Measurements from ENCODE around the gene SP8.
A peak's percentile ranks its signal among the peaks of the same experiment; 100 is the strongest.

SP8 gene

DNA sequence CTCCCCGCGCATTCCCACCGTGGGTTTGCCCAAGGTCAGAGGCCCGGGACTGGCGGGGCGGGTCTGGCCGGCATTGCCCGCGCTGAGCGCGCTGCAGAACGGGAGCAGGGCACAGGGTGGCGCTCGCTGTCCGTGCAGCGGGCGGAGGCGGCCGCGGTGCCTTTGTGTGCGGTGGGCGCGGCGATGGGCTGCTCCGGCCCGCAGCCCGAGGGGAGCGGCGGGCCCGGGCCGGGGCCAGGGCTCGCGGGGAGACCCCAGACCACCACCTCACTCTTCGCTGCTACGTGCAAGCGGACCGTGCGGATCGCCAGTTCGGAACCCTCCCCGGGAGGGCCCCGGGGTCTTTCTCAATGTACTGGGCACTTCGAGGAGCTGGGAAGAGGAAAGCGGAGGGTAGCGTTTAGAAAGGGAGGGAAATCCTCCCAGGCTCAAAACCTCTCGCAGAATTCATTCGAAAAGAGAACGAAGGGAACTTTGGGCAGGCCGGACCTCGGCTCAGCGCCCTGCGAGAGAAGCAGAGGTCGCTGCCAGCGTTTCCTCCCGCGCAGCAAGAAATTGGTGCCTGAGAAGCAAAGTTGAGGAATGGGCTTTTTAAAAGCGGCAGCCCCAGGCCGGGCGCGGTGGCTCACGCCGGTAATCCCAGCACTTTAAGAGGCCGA is 8.5 kb downstream of the SP8 start:
- ATAC-seq, result peak; percentile 100
- no peak for TF ChIP-seq ZNF565 (CRISPR knock-in tag; conservative IDR thresholded peaks at IDR 0.05; ENCODE audit: low read depth)

DNA sequence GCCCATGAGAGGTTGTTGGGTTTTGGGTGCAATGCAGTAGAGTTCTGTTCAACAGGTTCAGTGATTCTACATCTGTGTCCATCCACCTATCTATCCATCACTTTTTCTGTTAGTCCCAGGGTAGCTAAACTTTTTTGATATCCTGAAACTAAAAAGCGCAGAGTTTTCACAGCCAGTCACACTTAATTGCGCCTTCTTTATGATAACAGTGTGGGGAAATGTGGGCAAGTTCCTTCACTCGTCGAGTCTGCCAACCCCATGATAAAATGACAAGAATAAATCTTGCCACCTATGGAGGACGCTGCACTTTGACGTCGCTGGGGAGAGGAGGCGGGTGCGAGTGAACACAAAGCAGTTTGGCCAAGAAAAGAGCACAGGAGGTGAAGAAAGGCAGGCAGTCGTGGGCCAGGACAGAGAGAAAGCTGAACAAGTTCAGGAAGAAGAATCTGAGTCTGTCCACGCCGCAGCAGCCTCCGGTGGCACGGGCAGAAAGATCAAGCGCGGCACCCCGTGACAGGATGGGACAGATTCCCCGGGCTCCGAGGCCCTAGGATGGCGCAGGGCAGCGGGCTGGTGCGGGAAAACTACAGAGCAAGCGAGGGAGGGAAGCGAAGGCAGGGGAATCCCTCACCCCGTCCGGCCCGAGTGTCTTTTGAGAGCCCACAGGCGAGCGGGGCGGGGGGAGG is 9.2 kb downstream of the SP8 start:
- ATAC-seq, result peak; percentile 76
- no peak for TF ChIP-seq ZFP30 (CRISPR knock-in tag; IDR thresholded peaks at IDR 0.05)
- TF ChIP-seq ARNTL (CRISPR knock-in tag; IDR thresholded peaks at IDR 0.05; ENCODE audit: borderline replicate concordance, low read depth), result no peak
- TF ChIP-seq, protein P1, sequence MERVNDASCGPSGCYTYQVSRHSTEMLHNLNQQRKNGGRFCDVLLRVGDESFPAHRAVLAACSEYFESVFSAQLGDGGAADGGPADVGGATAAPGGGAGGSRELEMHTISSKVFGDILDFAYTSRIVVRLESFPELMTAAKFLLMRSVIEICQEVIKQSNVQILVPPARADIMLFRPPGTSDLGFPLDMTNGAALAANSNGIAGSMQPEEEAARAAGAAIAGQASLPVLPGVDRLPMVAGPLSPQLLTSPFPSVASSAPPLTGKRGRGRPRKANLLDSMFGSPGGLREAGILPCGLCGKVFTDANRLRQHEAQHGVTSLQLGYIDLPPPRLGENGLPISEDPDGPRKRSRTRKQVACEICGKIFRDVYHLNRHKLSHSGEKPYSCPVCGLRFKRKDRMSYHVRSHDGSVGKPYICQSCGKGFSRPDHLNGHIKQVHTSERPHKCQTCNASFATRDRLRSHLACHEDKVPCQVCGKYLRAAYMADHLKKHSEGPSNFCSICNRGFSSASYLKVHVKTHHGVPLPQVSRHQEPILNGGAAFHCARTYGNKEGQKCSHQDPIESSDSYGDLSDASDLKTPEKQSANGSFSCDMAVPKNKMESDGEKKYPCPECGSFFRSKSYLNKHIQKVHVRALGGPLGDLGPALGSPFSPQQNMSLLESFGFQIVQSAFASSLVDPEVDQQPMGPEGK (CRISPR knock-in tag; IDR thresholded peaks at IDR 0.05; ENCODE audit: borderline replicate concordance), result no peak
- TF ChIP-seq ZNF8 (CRISPR knock-in tag; IDR thresholded peaks at IDR 0.05), result no peak
- TF ChIP-seq ISL1 (CRISPR knock-in tag; IDR thresholded peaks at IDR 0.05), result no peak
- TF ChIP-seq ESRRG (CRISPR knock-in tag; IDR thresholded peaks at IDR 0.05), result no peak
- TF ChIP-seq GLIS3 (CRISPR knock-in tag; IDR thresholded peaks at IDR 0.05), result no peak
- no peak for TF ChIP-seq ZC3H10 (CRISPR knock-in tag; IDR thresholded peaks at IDR 0.05)
- no peak for TF ChIP-seq CSDC2 (CRISPR knock-in tag; IDR thresholded peaks at IDR 0.05)
- TF ChIP-seq, protein P2, sequence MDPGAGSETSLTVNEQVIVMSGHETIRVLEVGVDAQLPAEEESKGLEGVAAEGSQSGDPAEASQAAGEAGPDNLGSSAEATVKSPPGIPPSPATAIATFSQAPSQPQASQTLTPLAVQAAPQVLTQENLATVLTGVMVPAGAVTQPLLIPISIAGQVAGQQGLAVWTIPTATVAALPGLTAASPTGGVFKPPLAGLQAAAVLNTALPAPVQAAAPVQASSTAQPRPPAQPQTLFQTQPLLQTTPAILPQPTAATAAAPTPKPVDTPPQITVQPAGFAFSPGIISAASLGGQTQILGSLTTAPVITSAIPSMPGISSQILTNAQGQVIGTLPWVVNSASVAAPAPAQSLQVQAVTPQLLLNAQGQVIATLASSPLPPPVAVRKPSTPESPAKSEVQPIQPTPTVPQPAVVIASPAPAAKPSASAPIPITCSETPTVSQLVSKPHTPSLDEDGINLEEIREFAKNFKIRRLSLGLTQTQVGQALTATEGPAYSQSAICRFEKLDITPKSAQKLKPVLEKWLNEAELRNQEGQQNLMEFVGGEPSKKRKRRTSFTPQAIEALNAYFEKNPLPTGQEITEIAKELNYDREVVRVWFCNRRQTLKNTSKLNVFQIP (CRISPR knock-in tag; IDR thresholded peaks at IDR 0.05; ENCODE audit: borderline replicate concordance, low read depth), result no peak
- no peak for TF ChIP-seq SNAI2 (CRISPR knock-in tag; IDR thresholded peaks at IDR 0.05)
- TF ChIP-seq BACH2 (CRISPR knock-in tag; IDR thresholded peaks at IDR 0.05; ENCODE audit: borderline replicate concordance), result no peak
- no peak for TF ChIP-seq PPARA (CRISPR knock-in tag; IDR thresholded peaks at IDR 0.05; ENCODE audit: borderline replicate concordance)
- TF ChIP-seq, protein P3, sequence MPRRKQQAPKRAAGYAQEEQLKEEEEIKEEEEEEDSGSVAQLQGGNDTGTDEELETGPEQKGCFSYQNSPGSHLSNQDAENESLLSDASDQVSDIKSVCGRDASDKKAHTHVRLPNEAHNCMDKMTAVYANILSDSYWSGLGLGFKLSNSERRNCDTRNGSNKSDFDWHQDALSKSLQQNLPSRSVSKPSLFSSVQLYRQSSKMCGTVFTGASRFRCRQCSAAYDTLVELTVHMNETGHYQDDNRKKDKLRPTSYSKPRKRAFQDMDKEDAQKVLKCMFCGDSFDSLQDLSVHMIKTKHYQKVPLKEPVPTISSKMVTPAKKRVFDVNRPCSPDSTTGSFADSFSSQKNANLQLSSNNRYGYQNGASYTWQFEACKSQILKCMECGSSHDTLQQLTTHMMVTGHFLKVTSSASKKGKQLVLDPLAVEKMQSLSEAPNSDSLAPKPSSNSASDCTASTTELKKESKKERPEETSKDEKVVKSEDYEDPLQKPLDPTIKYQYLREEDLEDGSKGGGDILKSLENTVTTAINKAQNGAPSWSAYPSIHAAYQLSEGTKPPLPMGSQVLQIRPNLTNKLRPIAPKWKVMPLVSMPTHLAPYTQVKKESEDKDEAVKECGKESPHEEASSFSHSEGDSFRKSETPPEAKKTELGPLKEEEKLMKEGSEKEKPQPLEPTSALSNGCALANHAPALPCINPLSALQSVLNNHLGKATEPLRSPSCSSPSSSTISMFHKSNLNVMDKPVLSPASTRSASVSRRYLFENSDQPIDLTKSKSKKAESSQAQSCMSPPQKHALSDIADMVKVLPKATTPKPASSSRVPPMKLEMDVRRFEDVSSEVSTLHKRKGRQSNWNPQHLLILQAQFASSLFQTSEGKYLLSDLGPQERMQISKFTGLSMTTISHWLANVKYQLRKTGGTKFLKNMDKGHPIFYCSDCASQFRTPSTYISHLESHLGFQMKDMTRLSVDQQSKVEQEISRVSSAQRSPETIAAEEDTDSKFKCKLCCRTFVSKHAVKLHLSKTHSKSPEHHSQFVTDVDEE (CRISPR knock-in tag; IDR thresholded peaks at IDR 0.05), result no peak
- TF ChIP-seq, protein P4, sequence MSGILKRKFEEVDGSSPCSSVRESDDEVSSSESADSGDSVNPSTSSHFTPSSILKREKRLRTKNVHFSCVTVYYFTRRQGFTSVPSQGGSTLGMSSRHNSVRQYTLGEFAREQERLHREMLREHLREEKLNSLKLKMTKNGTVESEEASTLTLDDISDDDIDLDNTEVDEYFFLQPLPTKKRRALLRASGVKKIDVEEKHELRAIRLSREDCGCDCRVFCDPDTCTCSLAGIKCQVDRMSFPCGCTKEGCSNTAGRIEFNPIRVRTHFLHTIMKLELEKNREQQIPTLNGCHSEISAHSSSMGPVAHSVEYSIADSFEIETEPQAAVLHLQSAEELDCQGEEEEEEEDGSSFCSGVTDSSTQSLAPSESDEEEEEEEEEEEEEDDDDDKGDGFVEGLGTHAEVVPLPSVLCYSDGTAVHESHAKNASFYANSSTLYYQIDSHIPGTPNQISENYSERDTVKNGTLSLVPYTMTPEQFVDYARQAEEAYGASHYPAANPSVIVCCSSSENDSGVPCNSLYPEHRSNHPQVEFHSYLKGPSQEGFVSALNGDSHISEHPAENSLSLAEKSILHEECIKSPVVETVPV (CRISPR knock-in tag; IDR thresholded peaks at IDR 0.05), result no peak
- TF ChIP-seq TCF4 (CRISPR knock-in tag; IDR thresholded peaks at IDR 0.05; ENCODE audit: borderline replicate concordance), result no peak
- TF ChIP-seq ZNF565 (CRISPR knock-in tag; conservative IDR thresholded peaks at IDR 0.05; ENCODE audit: low read depth), result no peak
- TF ChIP-seq, protein P5, sequence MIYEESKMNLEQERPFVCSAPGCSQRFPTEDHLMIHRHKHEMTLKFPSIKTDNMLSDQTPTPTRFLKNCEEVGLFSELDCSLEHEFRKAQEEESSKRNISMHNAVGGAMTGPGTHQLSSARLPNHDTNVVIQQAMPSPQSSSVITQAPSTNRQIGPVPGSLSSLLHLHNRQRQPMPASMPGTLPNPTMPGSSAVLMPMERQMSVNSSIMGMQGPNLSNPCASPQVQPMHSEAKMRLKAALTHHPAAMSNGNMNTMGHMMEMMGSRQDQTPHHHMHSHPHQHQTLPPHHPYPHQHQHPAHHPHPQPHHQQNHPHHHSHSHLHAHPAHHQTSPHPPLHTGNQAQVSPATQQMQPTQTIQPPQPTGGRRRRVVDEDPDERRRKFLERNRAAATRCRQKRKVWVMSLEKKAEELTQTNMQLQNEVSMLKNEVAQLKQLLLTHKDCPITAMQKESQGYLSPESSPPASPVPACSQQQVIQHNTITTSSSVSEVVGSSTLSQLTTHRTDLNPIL (CRISPR knock-in tag; IDR thresholded peaks at IDR 0.05; ENCODE audit: low read depth), result no peak

DNA sequence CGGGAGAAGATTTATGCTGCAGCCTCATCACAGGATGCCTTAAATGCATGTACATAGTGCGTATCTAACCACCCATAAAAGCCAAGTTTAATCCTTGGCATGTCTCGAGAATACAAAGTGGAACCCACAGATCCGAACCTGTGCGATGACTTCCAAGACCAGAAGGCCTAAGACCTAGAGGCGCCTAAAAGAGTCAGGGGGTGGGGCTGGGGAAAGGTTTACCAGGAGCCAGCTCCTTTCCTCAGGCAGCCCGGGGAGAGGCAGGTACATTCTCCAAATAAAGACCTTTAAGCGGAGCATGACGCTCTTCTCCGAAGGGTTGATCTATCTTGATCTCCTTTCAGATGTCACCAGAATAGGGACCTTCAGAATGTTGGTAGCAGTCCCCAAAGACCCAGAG is 9.7 kb downstream of the SP8 start:
- ATAC-seq, result no peak
- TF ChIP-seq, protein P2 (CRISPR knock-in tag; IDR thresholded peaks at IDR 0.05; ENCODE audit: borderline replicate concordance, low read depth), result no peak
- TF ChIP-seq, protein P4 (CRISPR knock-in tag; IDR thresholded peaks at IDR 0.05), result no peak
- TF ChIP-seq SNAI2 (CRISPR knock-in tag; IDR thresholded peaks at IDR 0.05) (no peak), ARNTL (CRISPR knock-in tag; IDR thresholded peaks at IDR 0.05; ENCODE audit: borderline replicate concordance, low read depth) (no peak), ZFP30 (CRISPR knock-in tag; IDR thresholded peaks at IDR 0.05) (no peak)
- TF ChIP-seq, protein P1 (CRISPR knock-in tag; IDR thresholded peaks at IDR 0.05; ENCODE audit: borderline replicate concordance), result no peak
